ENCODE measurements around the gene MLYCD. TPM values are rescaled to one million over a fixed set of nuclear protein-coding genes. Genes with fewer than 3 reads are reported as not detected.

MLYCD gene
- total RNA-seq, 2 donors from 2014 or later: 19.2 to 29.3 TPM

- H3K36me3 ChIP-seq (replicated peaks in 1 of 2; ENCODE audit: insufficient read depth in 1 of 2, low read depth in 2 of 2): no peaks in the 10 kb centered on the region
- ATAC-seq: no peak
- DNase-seq: no peak
- H3K27me3 ChIP-seq: no peaks in the 10 kb centered on the region
- H3K27ac ChIP-seq: no peak overlapping the region
- no peaks in the 10 kb centered on the region for H3K4me1 ChIP-seq
- TF ChIP-seq POLR2A (IDR thresholded peaks at IDR 0.05): no peak
- no peak for TF ChIP-seq CTCF (IDR thresholded peaks at IDR 0.05)
- peaks cover 0 to 4% (median 0%) of the 10 kb centered on the region in 3 donors for H3K9me3 ChIP-seq
- intact Hi-C loops (cut with DNase I): no loop called here
- WGBS, 2 donors: 70 to 73% methylated on average over 3 of the region's 3 CpGs
- H3K4me3 ChIP-seq: no peak overlapping the region
Observed at GRCh38 chr16:83891742-83892141, 7.2 kb upstream of the MLYCD start.

GRCh38 chr16:83895243-83895642 lies 3.7 kb upstream of the MLYCD start:
- no peak overlapping the region for H3K27ac ChIP-seq
- no peak for DNase-seq
- H3K4me1 ChIP-seq: peaks cover 16% of the 10 kb centered on the region
- TF ChIP-seq CTCF (IDR thresholded peaks at IDR 0.05): no peak
- no peak for TF ChIP-seq POLR2A (IDR thresholded peaks at IDR 0.05)
- no peak for ATAC-seq
- WGBS, 2 donors: 72 to 77% methylated on average over 4 of the region's 4 CpGs
- no peaks in the 10 kb centered on the region for H3K27me3 ChIP-seq
- intact Hi-C loops (cut with DNase I): no loop called here
- H3K4me3 ChIP-seq: no peak overlapping the region
- no peaks in the 10 kb centered on the region for H3K36me3 ChIP-seq (replicated peaks in 1 of 2; ENCODE audit: insufficient read depth in 1 of 2, low read depth in 2 of 2)
- peaks cover 0 to 4% (median 0%) of the 10 kb centered on the region in 3 donors for H3K9me3 ChIP-seq

GRCh38 chr16:83895942-83896341 lies 3.0 kb upstream of the MLYCD start:
- Histone ChIP-seq H3K36me3 (replicated peaks in 1 of 2; ENCODE audit: insufficient read depth in 1 of 2, low read depth in 2 of 2) (no peaks in the 10 kb centered on the region), H3K27ac (no peak overlapping the region), H3K27me3 (no peaks in the 10 kb centered on the region), H3K4me1 (peaks cover 23% of the 10 kb centered on the region), H3K4me3 (no peak overlapping the region), H3K9me3 (peaks cover 0 to 4% (median 0%) of the 10 kb centered on the region in 3 donors)
- no peak for DNase-seq
- intact Hi-C loops (cut with DNase I): no loop called here
- TF ChIP-seq CTCF (IDR thresholded peaks at IDR 0.05) (no peak), POLR2A (IDR thresholded peaks at IDR 0.05) (no peak)
- WGBS, 2 donors: 85 to 90% methylated on average over 3 of the region's 3 CpGs
- no peak for ATAC-seq

- peak in 1 of 7 experiments; percentile 1 for TF ChIP-seq CTCF (IDR thresholded peaks at IDR 0.05)
- TF ChIP-seq POLR2A (IDR thresholded peaks at IDR 0.05): peak in 2 of 3 donors; percentile 42 to 45
- Histone ChIP-seq H3K4me3 (peak overlapping the region; percentile 76 to 81), H3K9me3 (no peaks in the 10 kb centered on the region), H3K36me3 (replicated peaks in 1 of 2; ENCODE audit: insufficient read depth in 1 of 2, low read depth in 2 of 2) (no peaks in the 10 kb centered on the region), H3K4me1 (peaks cover 55% of the 10 kb centered on the region), H3K27ac (peak overlapping the region; percentile 97 to 99 (median 98)), H3K27me3 (no peaks in the 10 kb centered on the region)
- peak; percentile 53 to 62 (median 58) for DNase-seq
- intact Hi-C loops (cut with DNase I): no loop called here
- WGBS, 2 donors: 2% methylated on average over 9 to 47 of the region's 73 CpGs
- peak; percentile 38 for ATAC-seq
Observed at GRCh38 chr16:83899272-83899897, 470 bp downstream of the MLYCD start.

GRCh38 chr16:83899978-83900377 lies 1.1 kb downstream of the MLYCD start:
- Histone ChIP-seq H3K9me3 (no peaks in the 10 kb centered on the region), H3K4me1 (peaks cover 61% of the 10 kb centered on the region), H3K36me3 (replicated peaks in 1 of 2; ENCODE audit: insufficient read depth in 1 of 2, low read depth in 2 of 2) (no peaks in the 10 kb centered on the region), H3K27ac (peak overlapping the region; percentile 97 to 99 (median 98)), H3K27me3 (no peaks in the 10 kb centered on the region), H3K4me3 (peak overlapping the region; percentile 76 to 81)
- intact Hi-C loops (cut with DNase I): no loop called here
- no peak for ATAC-seq
- TF ChIP-seq POLR2A (IDR thresholded peaks at IDR 0.05) (peak in 1 of 3 donors; percentile 14), CTCF (IDR thresholded peaks at IDR 0.05) (no peak)
- WGBS, 2 donors: 18 to 36% methylated on average over 3 of the region's 3 CpGs
- DNase-seq: peak; percentile 35 to 54 (median 46)

Data from body of pancreas (tissue), 4 donors.